GM12892 (cell line): ENCODE measurements around the gene ADGRL1.
A peak's percentile ranks its signal among the peaks of the same experiment; 100 is the strongest.
"Not testable (repeated sequence)": the region's sequence is repeated elsewhere in the genome, so short reads cannot be mapped to it uniquely, and the experiment has no call there.

Source experiments
- DNase-seq: peaks from one replicate; pipeline ENCODE4 v3.0.0; 2011; ENCODE audit not compliant: insufficient read length
- FAIRE-seq: peaks from 2 replicates; lab custom pipeline; 2011; peaks lifted over from hg19 to GRCh38; lab: Jason Lieb, UNC
- POLR2A ChIP-seq: IDR thresholded peaks from 2 replicates; pipeline ENCODE4 v1.6.1; 2011; ENCODE audit warnings: low read depth, low read length, control low read depth
- POLR2AphosphoS5 ChIP-seq: IDR thresholded peaks from 2 replicates; pipeline ENCODE4 v1.6.1; 2011; ENCODE audit warnings: low read depth, low read length, control low read depth
- TAF1 ChIP-seq: IDR thresholded peaks from 2 replicates; pipeline ENCODE4 v1.6.1; 2011; ENCODE audit warnings: low read depth, mild to moderate bottlenecking, control low read depth, low read length, borderline replicate concordance

Gene ADGRL1

GRCh38 chr19:14237014-14237941 is 31.3 kb upstream of the ADGRL1 start:
- FAIRE-seq (no peak), DNase-seq (no peak)
- no peak for TF ChIP-seq POLR2A
- no peak for TF ChIP-seq POLR2AphosphoS5
- TF ChIP-seq TAF1: no peak

GRCh38 chr19:14232945-14233344 is 27.0 kb upstream of the ADGRL1 start:
- not testable (repeated sequence) for DNase-seq, FAIRE-seq

GRCh38 chr19:14228446-14229071 is 22.6 kb upstream of the ADGRL1 start:
- FAIRE-seq: not testable (repeated sequence)

GRCh38 chr19:14226498-14226897 is 20.5 kb upstream of the ADGRL1 start:
- not testable (repeated sequence) for FAIRE-seq, DNase-seq

More at GRCh38 chr19:14228446-14229071, 22.6 kb upstream of the ADGRL1 start:
- not testable (repeated sequence) for DNase-seq

- TF ChIP-seq POLR2A (no peak), POLR2AphosphoS5 (no peak), TAF1 (no peak)
- no peak for DNase-seq
- FAIRE-seq: no peak
These were observed 16.9 kb upstream of the ADGRL1 start for GRCh38 chr19:14222886-14223285.

- not testable (repeated sequence) for FAIRE-seq, DNase-seq
These were observed 15.4 kb upstream of the ADGRL1 start for GRCh38 chr19:14221345-14221744.

- TF ChIP-seq TAF1 (no peak), POLR2AphosphoS5 (no peak), POLR2A (no peak)
- DNase-seq: no peak
- no peak for FAIRE-seq
These were observed 12.8 kb upstream of the ADGRL1 start for GRCh38 chr19:14218620-14219330.

- peak; percentile 40 for FAIRE-seq
- not testable (repeated sequence) for DNase-seq
These were observed 11.9 kb upstream of the ADGRL1 start for GRCh38 chr19:14217886-14218285.

GRCh38 chr19:14214580-14214979 is 8.6 kb upstream of the ADGRL1 start:
- FAIRE-seq (no peak), DNase-seq (no peak)
- TF ChIP-seq TAF1 (no peak), POLR2A (no peak), POLR2AphosphoS5 (no peak)

GRCh38 chr19:14210182-14210581 is 4.2 kb upstream of the ADGRL1 start:
- DNase-seq: not testable (repeated sequence)
- FAIRE-seq: peak; percentile 33

GRCh38 chr19:14209401-14209800 is 3.4 kb upstream of the ADGRL1 start:
- not testable (repeated sequence) for DNase-seq, FAIRE-seq

GRCh38 chr19:14208496-14208895 is 2.5 kb upstream of the ADGRL1 start:
- not testable (repeated sequence) for FAIRE-seq, DNase-seq

GRCh38 chr19:14207796-14208195 is 1.8 kb upstream of the ADGRL1 start:
- FAIRE-seq: peak; percentile 74
- not testable (repeated sequence) for DNase-seq

- FAIRE-seq: peak; percentile 73
- DNase-seq: peak; percentile 58
These were observed 1.1 kb upstream of the ADGRL1 start for GRCh38 chr19:14206737-14207726.

GRCh38 chr19:14206308-14206707 is 339 bp upstream of the ADGRL1 start:
- not testable (repeated sequence) for DNase-seq, FAIRE-seq

- FAIRE-seq, DNase-seq: not testable (repeated sequence)
These were observed 1.1 kb downstream of the ADGRL1 start for GRCh38 chr19:14204676-14205451.
